Panc1 (cell line): ENCODE data around the gene TMEM229B. TPM values are rescaled to one million over a fixed set of nuclear protein-coding genes. Genes with fewer than 3 reads are reported as not detected.

Experiments used
- ATAC-seq: fragments of 200-7000 bp; cut with Tn5 transposase; 2 replicates; pipeline ENCODE4 v1.9.1; 2020; ENCODE audit warnings: mild to moderate bottlenecking, moderate library complexity
- BruUV-seq: library from RNA; stranded (reverse); fragments of 400-500 nt; replicated peaks from 2 replicates; lab custom pipeline; 2021; lab: Mats Ljungman, UMichigan
- CTCF ChIA-PET: fragments of 300-600 bp; sonication (Branson Sonifier 250); formaldehyde crosslinking; loops from one replicate; lab custom pipeline; 2022; ENCODE audit warnings: antibody characterized with exemption; lab: Charles Lee
- POLR2A ChIA-PET: fragments of 300-600 bp; sonication (Branson Sonifier 250); formaldehyde crosslinking; loops from one replicate; lab custom pipeline; 2022; ENCODE audit warnings: antibody characterized with exemption; lab: Charles Lee
- DNase-seq: peaks from one replicate; pipeline ENCODE4 v3.0.0-alpha.2; 2010; ENCODE audit warnings: low read depth, low spot score
- H3K27ac ChIP-seq: 2 replicates; pipeline ENCODE4 v1.5.1; 2011; ENCODE audit warnings: mild to moderate bottlenecking, low read length, inconsistent platforms
- H3K27me3 ChIP-seq: fragments of 200-500 bp; sonication (Bioruptor generic); 2 replicates; pipeline ENCODE4 v1.6.0; 2014; ENCODE audit warnings: low read length, inconsistent platforms; ENCODE audit not compliant: control insufficient read depth, insufficient read depth
- H3K36me3 ChIP-seq: fragments of 200-500 bp; sonication (Bioruptor generic); 2 replicates; pipeline ENCODE4 v1.5.1; 2014; ENCODE audit warnings: inconsistent platforms, mild to moderate bottlenecking, low read length, moderate library complexity; ENCODE audit not compliant: control insufficient read depth, insufficient read depth
- H3K4me1 ChIP-seq: 2 replicates; pipeline ENCODE4 v1.5.1; 2011; ENCODE audit warnings: inconsistent platforms, mild to moderate bottlenecking, low read length, moderate library complexity; ENCODE audit not compliant: control insufficient read depth, insufficient read depth
- H3K4me3 ChIP-seq, 2 experiments: 2 replicates each; pipeline ENCODE4 v1.5.1; 2011 to 2012; ENCODE audit warnings: low read depth in 2 of 2, low read length in 2 of 2, mild to moderate bottlenecking in 2 of 2, inconsistent platforms in 1 of 2, moderate library complexity in 1 of 2
- H3K9me3 ChIP-seq: fragments of 200-500 bp; sonication (Bioruptor generic); 2 replicates; pipeline ENCODE4 v1.5.1; 2014; ENCODE audit warnings: low read depth, mild to moderate bottlenecking, inconsistent platforms, low read length, moderate library complexity; ENCODE audit not compliant: control insufficient read depth, insufficient read depth
- CTCF ChIP-seq: fragments of 450-650 bp; IDR thresholded peaks from 2 replicates; pipeline ENCODE4 v1.5.1; 2017; ENCODE audit warnings: mild to moderate bottlenecking
- POLR2AphosphoS5 ChIP-seq: IDR thresholded peaks from 2 replicates; pipeline ENCODE4 v1.6.1; 2012; ENCODE audit warnings: mild to moderate bottlenecking, low read depth, low read length, moderate library complexity
- SIN3A ChIP-seq: IDR thresholded peaks from 2 replicates; pipeline ENCODE4 v1.6.1; 2012; ENCODE audit warnings: low read depth, mild to moderate bottlenecking, low read length, moderate library complexity, borderline replicate concordance; ENCODE audit not compliant: insufficient read depth
- TCF7L2 ChIP-seq: IDR thresholded peaks from 2 replicates; pipeline ENCODE4 v1.6.1; 2011; ENCODE audit warnings: mild to moderate bottlenecking, low read depth, low read length, inconsistent platforms
- in situ Hi-C: cut with HindIII; loops from 2 replicates; pipeline ENCODE4 v1.10.0; 2016; ENCODE audit warnings: low sequenced_read_pairs, low pct_unique_long_range_greater_than_20kb
- intact Hi-C: fragments of 100-400 bp; cut with micrococcal nuclease; formaldehyde crosslinking; loops from one replicate; pipeline ENCODE4 v1.10.0; 2022; ENCODE audit not compliant: unreplicated experiment
- total RNA-seq: library from RNA; stranded (reverse); gene quantifications from one replicate; pipeline ENCODE4 v1.2.1, GENCODE V29; 2021; ENCODE audit not compliant: unreplicated experiment
- TF ChIP-seq, protein P1 (sequence below), 2 experiments: IDR thresholded peaks; 2 replicates each; pipeline ENCODE4 v1.6.1; 2011 to 2012; ENCODE audit warnings: low read depth in 2 of 2, control low read depth in 1 of 2, low read length in 1 of 2, mild to moderate bottlenecking in 1 of 2, moderate library complexity in 1 of 2; ENCODE audit not compliant: insufficient read depth in 1 of 2

The TMEM229B gene
- total RNA-seq, 1 experiment from 2014 or later, result 1.6 TPM

GRCh38 chr14:67469954-67470353 is 18.6 kb downstream of the TMEM229B start:
- Histone ChIP-seq H3K9me3 (no peaks in the 10 kb centered on the region), H3K36me3 (no peaks in the 10 kb centered on the region), H3K27ac (no peak overlapping the region), H3K4me1 (no peaks in the 10 kb centered on the region), H3K4me3 (no peak overlapping the region), H3K27me3 (no peaks in the 10 kb centered on the region)
- BruUV-seq, result no TSS peak
- ATAC-seq, result no peak
- intact Hi-C loops, result no loop called here
- ChIA-PET CTCF (interaction anchor here (0.6 kb wide), 1 partner anchor 1649 kb away, joined by 3 read pairs; no protein-coding TSS in a partner anchor), POLR2A (no interaction called here)
- no peak for DNase-seq
- in situ Hi-C loops, result no loop called here
- TF ChIP-seq CTCF, result no peak
- no peak for TF ChIP-seq SIN3A
- TF ChIP-seq, protein P1, sequence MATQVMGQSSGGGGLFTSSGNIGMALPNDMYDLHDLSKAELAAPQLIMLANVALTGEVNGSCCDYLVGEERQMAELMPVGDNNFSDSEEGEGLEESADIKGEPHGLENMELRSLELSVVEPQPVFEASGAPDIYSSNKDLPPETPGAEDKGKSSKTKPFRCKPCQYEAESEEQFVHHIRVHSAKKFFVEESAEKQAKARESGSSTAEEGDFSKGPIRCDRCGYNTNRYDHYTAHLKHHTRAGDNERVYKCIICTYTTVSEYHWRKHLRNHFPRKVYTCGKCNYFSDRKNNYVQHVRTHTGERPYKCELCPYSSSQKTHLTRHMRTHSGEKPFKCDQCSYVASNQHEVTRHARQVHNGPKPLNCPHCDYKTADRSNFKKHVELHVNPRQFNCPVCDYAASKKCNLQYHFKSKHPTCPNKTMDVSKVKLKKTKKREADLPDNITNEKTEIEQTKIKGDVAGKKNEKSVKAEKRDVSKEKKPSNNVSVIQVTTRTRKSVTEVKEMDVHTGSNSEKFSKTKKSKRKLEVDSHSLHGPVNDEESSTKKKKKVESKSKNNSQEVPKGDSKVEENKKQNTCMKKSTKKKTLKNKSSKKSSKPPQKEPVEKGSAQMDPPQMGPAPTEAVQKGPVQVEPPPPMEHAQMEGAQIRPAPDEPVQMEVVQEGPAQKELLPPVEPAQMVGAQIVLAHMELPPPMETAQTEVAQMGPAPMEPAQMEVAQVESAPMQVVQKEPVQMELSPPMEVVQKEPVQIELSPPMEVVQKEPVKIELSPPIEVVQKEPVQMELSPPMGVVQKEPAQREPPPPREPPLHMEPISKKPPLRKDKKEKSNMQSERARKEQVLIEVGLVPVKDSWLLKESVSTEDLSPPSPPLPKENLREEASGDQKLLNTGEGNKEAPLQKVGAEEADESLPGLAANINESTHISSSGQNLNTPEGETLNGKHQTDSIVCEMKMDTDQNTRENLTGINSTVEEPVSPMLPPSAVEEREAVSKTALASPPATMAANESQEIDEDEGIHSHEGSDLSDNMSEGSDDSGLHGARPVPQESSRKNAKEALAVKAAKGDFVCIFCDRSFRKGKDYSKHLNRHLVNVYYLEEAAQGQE (IDR thresholded peaks at IDR 0.05; ENCODE audit: insufficient read depth in 1 of 2, low read depth in 2 of 2, low read length in 1 of 2), result no peak
- no peak for TF ChIP-seq TCF7L2
- no peak for TF ChIP-seq POLR2AphosphoS5

DNA sequence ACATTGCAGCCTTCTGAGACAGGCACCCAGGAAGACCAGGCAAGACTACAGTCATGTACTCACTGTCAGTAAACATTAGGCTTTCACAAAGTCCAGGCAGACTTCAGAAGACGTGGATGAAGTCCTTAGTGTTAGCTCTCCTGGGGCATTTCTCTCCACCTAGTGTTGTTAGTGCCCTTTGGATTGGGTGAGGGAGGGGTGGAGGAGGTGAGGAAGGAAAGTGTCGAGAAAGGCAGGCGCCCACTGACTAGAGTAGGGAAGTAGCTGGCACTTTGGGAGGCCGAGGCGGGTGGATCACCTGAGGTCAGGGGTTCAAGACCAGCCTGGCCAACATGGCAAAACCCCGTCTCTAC is 20.2 kb downstream of the TMEM229B start:
- ChIA-PET POLR2A (interaction anchor here (0.7 kb wide), 1 partner anchor 64 kb away, joined by 3 read pairs; no protein-coding TSS in a partner anchor), CTCF (no interaction called here)
- intact Hi-C loops, result no loop called here
- Histone ChIP-seq H3K9me3 (no peaks in the 10 kb centered on the region), H3K27me3 (no peaks in the 10 kb centered on the region), H3K4me3 (no peak overlapping the region), H3K27ac (no peak overlapping the region), H3K4me1 (no peaks in the 10 kb centered on the region), H3K36me3 (no peaks in the 10 kb centered on the region)
- no peak for TF ChIP-seq TCF7L2
- no peak for TF ChIP-seq SIN3A
- TF ChIP-seq CTCF, result no peak
- TF ChIP-seq POLR2AphosphoS5, result no peak
- TF ChIP-seq, protein P1 (IDR thresholded peaks at IDR 0.05; ENCODE audit: insufficient read depth in 1 of 2, low read depth in 2 of 2, low read length in 1 of 2), result no peak
- in situ Hi-C loops, result no loop called here
- no TSS peak for BruUV-seq
- ATAC-seq (no peak), DNase-seq (no peak)
